Endothelial cell of umbilical vein (primary cell): ENCODE data around the gene CDT1. TPM values are rescaled to one million over a fixed set of nuclear protein-coding genes. Genes with fewer than 3 reads are reported as not detected.

ENCODE experiments used
- BruUV-seq: library from RNA; stranded (reverse); fragments of 400-500 nt; replicated peaks from 2 replicates; lab custom pipeline; 2021; lab: Mats Ljungman, UMichigan
- CTCF ChIA-PET: fragments of 300-600, 350-600 bp; sonication (Branson Sonifier 250); formaldehyde crosslinking; loops from one replicate; lab custom pipeline; 2021; ENCODE audit warnings: antibody characterized with exemption, inconsistent platforms; lab: Charles Lee
- POLR2A ChIA-PET: fragments of 300-600, 350-600 bp; sonication (Branson Sonifier 250); formaldehyde crosslinking; loops from one replicate; lab custom pipeline; 2021; ENCODE audit warnings: antibody characterized with exemption, inconsistent platforms; lab: Charles Lee
- DNase-seq: peaks from one replicate; pipeline ENCODE4 v3.0.0-alpha.2; 2011; ENCODE audit warnings: low read depth, low spot score
- FAIRE-seq: peaks from 2 replicates; lab custom pipeline; 2011; peaks lifted over from hg19 to GRCh38; lab: Jason Lieb, UNC
- H2AFZ ChIP-seq: 2 replicates; pipeline ENCODE4 v1.6.0; 2012; ENCODE audit warnings: low read depth, low read length, control low read depth, inconsistent platforms
- H3K27ac ChIP-seq: 2 replicates; pipeline ENCODE4 v1.5.1; 2011; ENCODE audit warnings: low read depth, mild to moderate bottlenecking, control low read depth, low read length, moderate library complexity; ENCODE audit not compliant: insufficient read depth
- H3K27me3 ChIP-seq, 2 experiments: 2 replicates each; pipeline versions ENCODE4 v1.6.0 to v1.6.1; 2011; ENCODE audit warnings: low read length in 2 of 2, mixed read lengths in 1 of 2; ENCODE audit not compliant: control insufficient read depth in 2 of 2, insufficient read depth in 2 of 2
- H3K36me3 ChIP-seq, 2 experiments: 2 replicates in 1 of 2; 3 replicates in 1 of 2; pipeline ENCODE4 v1.5.1; 2011; ENCODE audit warnings: low read length in 2 of 2, mild to moderate bottlenecking in 1 of 2, moderate library complexity in 1 of 2; ENCODE audit not compliant: control insufficient read depth in 2 of 2, insufficient read depth in 2 of 2; ENCODE audit errors: extremely low read depth in 1 of 2
- H3K4me1 ChIP-seq: 3 replicates; pipeline ENCODE4 v1.5.1; 2011; ENCODE audit warnings: mild to moderate bottlenecking, low read length; ENCODE audit not compliant: control insufficient read depth, insufficient read depth; ENCODE audit errors: extremely low read depth
- H3K4me2 ChIP-seq: 2 replicates; pipeline ENCODE4 v1.6.1; 2011; ENCODE audit warnings: low read length, control low read depth, mixed read lengths; ENCODE audit not compliant: insufficient read depth
- H3K4me3 ChIP-seq, 3 experiments: fragments of 200-600 bp in 1 of 3; sonication (generic), shearing (Covaris generic) in 1 of 3; replicated peaks in 1 of 3; 2 replicates each; pipeline ENCODE4 v1.5.1; 2011 to 2016; ENCODE audit warnings: control low read depth in 3 of 3, low read length in 3 of 3, mild to moderate bottlenecking in 2 of 3, inconsistent platforms in 1 of 3, low read depth in 1 of 3, moderate library complexity in 1 of 3; ENCODE audit not compliant: insufficient read depth in 1 of 3
- H3K79me2 ChIP-seq: 2 replicates; pipeline ENCODE4 v1.6.0; 2012; ENCODE audit warnings: low read length, inconsistent platforms; ENCODE audit not compliant: control insufficient read depth, insufficient read depth
- H3K9ac ChIP-seq: replicated peaks from 2 replicates; pipeline ENCODE3; 2011; ENCODE audit warnings: low read length, control low read depth; ENCODE audit not compliant: insufficient read depth; ENCODE audit errors: extremely low read depth
- H3K9me1 ChIP-seq: replicated peaks from 3 replicates; pipeline ENCODE4 v1.6.0; 2011; ENCODE audit warnings: mild to moderate bottlenecking, low read length; ENCODE audit not compliant: control insufficient read depth, insufficient read depth; ENCODE audit errors: extremely low read depth
- H3K9me3 ChIP-seq: replicated peaks from 2 replicates; pipeline ENCODE4 v1.5.1; 2012; ENCODE audit warnings: low read length, inconsistent platforms; ENCODE audit not compliant: control insufficient read depth, insufficient read depth
- H4K20me1 ChIP-seq: replicated peaks from 2 replicates; pipeline ENCODE3; 2011; ENCODE audit warnings: mild to moderate bottlenecking, low read length; ENCODE audit not compliant: control insufficient read depth, insufficient read depth; ENCODE audit errors: extremely low read depth
- CTCF ChIP-seq, 2 donors: IDR thresholded peaks; 1 replicate in 1 of 2; 2 replicates in 1 of 2; pipeline ENCODE4 v1.5.1; 2011; ENCODE audit warnings: low read length in 2 of 2, mild to moderate bottlenecking in 2 of 2, moderate library complexity in 2 of 2, control low read depth in 1 of 2, inconsistent platforms in 1 of 2, low read depth in 1 of 2; ENCODE audit not compliant: insufficient read depth in 1 of 2; ENCODE audit errors: extremely low read depth in 1 of 2
- EZH2 ChIP-seq: IDR thresholded peaks from 2 replicates; pipeline ENCODE4 v1.6.1; 2012; ENCODE audit warnings: borderline replicate concordance, low read depth, mild to moderate bottlenecking, moderate library complexity, low read length, inconsistent platforms; ENCODE audit not compliant: severe bottlenecking
- FOS ChIP-seq: IDR thresholded peaks from 2 replicates; pipeline ENCODE4 v1.6.1; 2011; ENCODE audit warnings: mild to moderate bottlenecking, low read length, moderate library complexity, borderline replicate concordance; ENCODE audit not compliant: insufficient read depth
- GATA2 ChIP-seq: IDR thresholded peaks from 2 replicates; pipeline ENCODE4 v1.7.0; 2011; ENCODE audit warnings: low read depth, mild to moderate bottlenecking, moderate library complexity, mixed read lengths, low read length; ENCODE audit not compliant: insufficient read length, insufficient read depth
- JUN ChIP-seq: IDR thresholded peaks from 2 replicates; pipeline ENCODE4 v1.6.1; 2011; ENCODE audit warnings: borderline replicate concordance, low read depth; ENCODE audit not compliant: insufficient read length, insufficient read depth
- MAX ChIP-seq: IDR thresholded peaks from 2 replicates; pipeline ENCODE4 v1.6.1; 2011; ENCODE audit not compliant: insufficient read depth, insufficient read length
- MYC ChIP-seq: IDR thresholded peaks from one replicate; pipeline ENCODE4 v1.6.1; 2011; ENCODE audit warnings: mild to moderate bottlenecking, low read depth, low read length
- POLR2A ChIP-seq: IDR thresholded peaks from 2 replicates; pipeline ENCODE4 v1.6.1; 2012; ENCODE audit warnings: low read depth, mild to moderate bottlenecking, control low read depth, low read length
- POLR2AphosphoS5 ChIP-seq: IDR thresholded peaks from 2 replicates; pipeline ENCODE4 v1.6.1; 2012; ENCODE audit warnings: low read depth, mild to moderate bottlenecking, control low read depth, low read length, moderate library complexity; ENCODE audit not compliant: insufficient read depth
- dilution Hi-C: fragments of 300-500 bp; cut with MboI; formaldehyde crosslinking; loops from one replicate; pipeline ENCODE4 v1.15.0; 2019; ENCODE audit warnings: low sequenced_read_pairs; ENCODE audit not compliant: extremely low pct_ligation_motif_present
- intact Hi-C: fragments of 100-400 bp; cut with micrococcal nuclease; formaldehyde crosslinking; loops from one replicate; pipeline ENCODE4 v1.10.0; 2022
- polyA plus RNA-seq, 4 experiments: library from polyadenylated mRNA; depleted of rRNA in 3 of 4; stranded (reverse) in 3 of 4; unstranded in 1 of 4; fragments of >200 nt; gene quantifications; 2 replicates each; pipeline versions ENCODE4 v1.2.1 to v1.2.3, GENCODE V29; 2011 to 2012; ENCODE audit warnings: missing spikeins in 1 of 4
- total RNA-seq: library from RNA; stranded (reverse); gene quantifications from 2 replicates; pipeline ENCODE4 v1.2.3, GENCODE V29; 2021

Gene CDT1
- total and polyA plus RNA-seq, 2 donors (not counting 3 experiments of a cell fraction or from before 2014, with no cell fraction given), result 15.6 to 30.6 TPM

- dilution Hi-C loops, result no loop called here
Observed at GRCh38 chr16:88842806-88843205, 39.2 kb downstream of the CDT1 start.

More at GRCh38 chr16:88842806-88843205, 39.2 kb downstream of the CDT1 start:
- no peak for FAIRE-seq
- DNase-seq, result no peak
- Histone ChIP-seq H3K27me3 (no peaks in the 10 kb centered on the region), H3K79me2 (no peaks in the 10 kb centered on the region), H2AFZ (no peak overlapping the region), H3K36me3 (peaks cover 0 to 10% of the 10 kb centered on the region in 2 experiments), H3K4me2 (no peak overlapping the region), H3K27ac (no peak overlapping the region), H4K20me1 (no peaks in the 10 kb centered on the region), H3K4me1 (no peaks in the 10 kb centered on the region), H3K9me1 (no peaks in the 10 kb centered on the region), H3K4me3 (no peak overlapping the region), H3K9me3 (no peaks in the 10 kb centered on the region), H3K9ac (no peak overlapping the region)
- TF ChIP-seq FOS (no peak), EZH2 (no peak), CTCF (IDR thresholded peaks at IDR 0.05; ENCODE audit: extremely low read depth in 1 of 2, insufficient read depth in 1 of 2, low read depth in 1 of 2, low read length in 2 of 2) (no peak), POLR2A (no peak), MYC (no peak), POLR2AphosphoS5 (no peak), GATA2 (no peak), MAX (no peak), JUN (no peak)
- ChIA-PET POLR2A (no interaction called here), CTCF (no interaction called here)
- intact Hi-C loops, result no loop called here
- no TSS peak for BruUV-seq
